HG02759 (cell line): Measurements from ENCODE around the gene ZNF823.
"Not testable (repeated sequence)": the region's sequence is repeated elsewhere in the genome, so short reads cannot be mapped to it uniquely, and the experiment has no call there.

Experiments
- ATAC-seq: cut with Tn5 transposase; IDR thresholded peaks from one replicate; pipeline ENCODE4 v1.9.1; 2021; ENCODE audit warnings: mild to moderate bottlenecking, moderate library complexity; ENCODE audit not compliant: unreplicated experiment

ZNF823 gene

DNA sequence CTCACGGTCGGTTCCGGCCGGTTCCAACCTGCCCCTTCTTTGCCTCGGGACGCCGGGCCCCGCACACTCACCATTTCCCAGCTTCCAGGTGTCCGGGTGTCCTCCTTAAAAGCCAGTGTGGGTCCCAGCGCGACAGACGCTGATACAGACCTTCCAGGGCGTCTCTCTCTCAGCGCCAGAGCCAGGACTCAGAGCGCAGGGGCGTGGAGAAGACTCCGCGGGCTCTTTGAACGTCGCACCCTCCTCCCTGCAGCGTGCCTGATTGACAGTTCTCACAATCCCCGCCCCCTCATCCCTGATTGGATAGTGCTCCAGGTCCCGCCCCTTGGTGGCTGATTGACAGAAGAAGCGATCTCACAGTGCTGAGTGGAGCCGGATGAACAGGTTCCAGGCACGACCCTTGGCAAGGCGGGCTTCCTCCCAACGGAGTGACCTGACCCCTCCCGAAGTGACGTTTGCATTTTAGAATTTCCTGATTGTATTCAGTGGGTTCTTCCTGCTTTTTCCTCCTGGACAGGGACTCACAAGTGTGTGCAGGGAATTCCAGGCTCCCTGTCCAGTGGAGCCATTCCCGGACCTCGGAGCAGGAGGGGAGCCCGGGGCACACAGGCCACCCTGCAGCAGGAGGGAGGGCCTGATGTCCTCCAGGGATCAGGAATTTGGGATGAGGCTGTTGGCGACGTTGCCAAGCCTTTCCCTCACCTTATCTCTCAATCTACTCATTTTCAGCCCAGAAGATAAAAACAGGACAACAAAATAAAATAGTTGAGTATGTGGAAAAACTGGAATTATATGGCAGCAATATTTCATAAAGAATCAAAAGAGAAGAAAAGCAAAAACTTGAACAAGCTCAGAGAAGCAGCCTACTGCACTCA is at the start of gene ZNF823:
ZNF823 (minus strand) TSS at position 201 of the 875 bp plus-strand sequence; CDS start at position 74, 127 bp downstream.
- ATAC-seq, result peak; percentile 90

DNA sequence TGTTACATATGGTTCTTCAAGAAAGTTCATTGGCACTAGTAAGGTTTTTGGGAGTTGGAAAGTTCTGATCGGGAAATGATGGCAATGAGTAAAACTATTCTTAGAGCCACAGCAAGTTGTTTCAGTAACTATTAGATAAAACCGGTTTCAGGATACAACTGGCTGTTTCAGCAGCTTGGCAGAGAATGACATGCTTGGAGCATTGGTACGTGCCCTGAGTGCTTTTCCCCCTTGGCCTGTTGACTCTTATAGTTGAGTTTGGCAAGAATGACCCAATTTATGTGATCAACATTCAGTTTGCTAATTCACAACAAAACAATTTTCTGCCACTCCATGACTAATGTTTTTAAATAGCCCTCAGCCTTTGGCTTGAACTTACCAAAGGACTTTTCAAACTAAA is 48.8 kb upstream of the ZNF823 start:
- ATAC-seq, result no peak

DNA sequence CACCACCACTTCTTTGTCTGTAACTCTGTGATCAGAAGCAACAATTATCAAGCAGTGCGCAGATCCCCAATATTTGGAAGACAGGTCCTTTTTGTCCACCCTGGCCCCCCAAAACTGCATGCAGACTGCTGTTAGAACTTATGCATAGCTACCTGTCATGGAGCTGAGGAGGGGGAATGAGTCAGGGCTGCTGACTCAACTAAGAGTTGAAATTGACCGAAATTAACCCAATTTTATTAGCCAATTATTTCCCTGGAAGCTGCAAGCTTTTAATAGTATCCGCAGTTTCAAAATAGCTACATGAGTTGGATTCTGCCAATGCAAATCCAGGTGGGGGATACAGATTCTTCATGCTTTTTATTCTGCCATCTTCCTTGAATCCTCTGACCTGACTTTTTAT is 45.6 kb upstream of the ZNF823 start:
- no peak for ATAC-seq

DNA sequence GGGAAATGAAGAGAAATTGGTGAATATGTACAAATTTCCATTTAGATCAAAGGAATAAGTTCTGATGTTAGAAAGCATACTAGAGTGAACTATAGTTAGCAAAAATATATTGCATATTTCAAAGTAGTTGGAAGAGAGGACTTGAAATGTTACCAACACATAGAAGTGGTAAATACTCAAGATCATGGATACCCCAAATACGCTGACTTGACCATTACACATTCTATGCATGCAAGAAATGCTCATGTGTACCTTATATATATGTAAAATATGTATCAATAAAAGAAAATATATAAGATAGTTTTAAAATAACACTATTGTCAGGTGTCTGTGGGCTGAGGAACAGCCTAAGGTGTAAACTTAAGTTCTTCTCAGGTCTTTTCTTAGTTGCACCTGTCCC is 45.0 kb upstream of the ZNF823 start:
- no peak for ATAC-seq

DNA sequence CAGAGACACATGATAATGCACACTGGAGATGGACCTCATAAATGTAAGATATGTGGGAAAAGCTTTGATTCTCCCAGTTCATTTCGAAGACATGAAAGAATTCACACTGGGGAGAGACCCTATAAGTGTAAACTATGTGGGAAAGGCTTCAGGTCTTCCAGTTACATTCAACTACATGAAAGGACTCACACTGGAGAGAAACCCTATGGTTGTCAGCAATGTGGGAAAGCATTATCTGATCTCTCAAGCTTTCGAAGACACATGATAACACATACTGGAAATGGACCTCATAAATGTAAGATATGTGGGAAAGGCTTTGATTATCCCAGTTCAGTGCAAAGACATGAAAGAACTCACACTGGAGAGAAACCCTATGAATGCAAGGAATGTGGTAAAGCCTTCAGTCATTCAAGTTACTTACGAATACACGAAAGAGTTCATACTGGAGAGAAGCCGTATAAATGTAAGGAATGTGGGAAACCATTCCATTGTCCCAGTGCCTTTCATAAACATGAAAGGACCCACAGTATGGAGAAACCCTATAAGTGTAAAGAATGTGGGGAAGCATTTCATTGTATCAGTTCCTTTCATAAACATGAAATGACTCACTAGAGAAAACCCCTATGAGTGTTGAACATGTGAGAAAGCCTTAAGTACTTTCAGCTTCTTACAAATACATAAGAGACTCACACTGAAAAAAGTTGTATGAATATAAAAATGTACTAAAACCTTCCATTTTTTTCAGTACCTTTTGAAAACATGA is 42.7 kb upstream of the ZNF823 start:
- ATAC-seq, result no peak

DNA sequence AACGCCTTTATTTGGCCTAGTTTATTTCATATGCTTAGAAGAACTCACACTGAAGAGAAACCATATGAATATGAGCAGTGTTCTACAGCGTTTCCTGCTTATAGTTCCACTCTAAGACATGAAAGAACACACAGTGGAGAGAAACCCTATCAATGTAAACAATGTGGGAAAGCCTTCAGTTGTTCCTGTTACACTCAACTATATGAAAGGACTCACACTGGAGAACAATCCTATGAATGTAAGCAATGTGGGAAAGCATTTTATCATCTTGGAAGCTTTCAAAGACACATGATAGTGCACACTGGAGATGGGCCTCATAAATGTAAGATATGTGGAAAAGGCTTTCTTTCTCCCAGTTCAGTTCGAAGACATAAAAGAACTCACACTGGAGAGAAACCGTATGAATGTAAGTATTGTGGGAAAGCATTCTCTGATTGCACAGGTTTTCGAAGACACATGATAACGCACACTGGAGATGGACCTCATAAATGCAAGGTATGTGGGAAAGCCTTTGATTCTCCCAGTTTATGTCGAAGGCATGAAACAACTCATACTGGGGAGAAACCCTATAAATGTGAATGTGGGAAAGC is 41.8 kb upstream of the ZNF823 start:
- ATAC-seq, result no peak

DNA sequence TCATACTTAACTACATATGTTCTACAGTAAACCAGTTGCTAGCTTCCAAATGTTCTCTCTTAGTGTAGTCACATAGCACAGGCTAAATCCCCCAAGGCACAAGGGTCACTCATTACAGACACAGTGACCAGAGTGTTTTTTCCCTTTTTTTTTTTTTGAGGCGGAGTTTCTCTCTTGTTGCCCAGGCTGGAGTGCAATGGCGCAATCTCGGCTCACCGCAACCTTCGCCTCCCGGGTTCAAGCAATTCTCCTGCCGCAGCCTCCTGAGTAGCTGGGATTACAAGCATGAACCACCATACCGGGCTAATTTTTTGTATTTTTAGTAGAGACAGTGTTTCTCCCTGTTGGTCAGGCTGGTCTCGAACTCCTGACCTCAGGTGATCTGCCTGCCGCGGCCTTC is 37.9 kb upstream of the ZNF823 start:
- ATAC-seq, result not testable (repeated sequence)

DNA sequence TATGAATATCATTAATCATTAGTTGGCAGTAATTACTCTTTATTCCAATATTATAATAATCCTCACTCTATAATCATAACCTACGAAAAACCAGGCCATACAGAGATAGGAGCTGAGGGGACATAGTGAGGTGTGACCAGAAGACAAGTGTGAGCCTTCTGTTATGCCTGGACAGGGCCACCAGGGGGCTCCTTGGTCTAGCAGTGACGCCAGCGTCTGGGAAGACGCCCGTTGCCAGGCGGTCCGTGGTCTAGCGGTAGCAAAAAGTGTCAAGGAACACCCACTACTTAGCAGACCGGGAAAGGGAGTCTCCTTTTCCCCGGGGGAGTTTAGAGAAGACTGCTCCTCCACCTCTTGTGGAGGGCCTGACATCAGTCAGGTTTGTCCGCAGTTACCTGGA is 32.8 kb upstream of the ZNF823 start:
- ATAC-seq, result not testable (repeated sequence)

DNA sequence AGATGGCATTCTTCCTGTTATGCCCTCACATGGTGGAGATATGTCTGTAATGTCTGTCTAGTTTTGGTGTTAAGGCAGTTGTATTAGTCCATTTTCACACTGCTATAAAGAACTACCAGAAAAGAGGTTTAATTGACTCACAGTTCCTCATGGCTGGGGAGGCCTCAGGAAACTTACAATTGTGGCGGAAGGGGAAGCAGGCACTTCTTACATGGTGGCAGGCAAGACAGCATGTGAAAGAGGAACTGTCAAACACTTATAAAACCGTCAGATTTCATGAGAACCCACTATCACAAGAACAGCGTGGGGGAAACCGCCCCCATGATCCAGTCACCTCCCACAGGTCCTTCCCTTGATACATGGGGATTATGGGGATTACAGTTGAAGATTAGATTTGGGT is 31.2 kb upstream of the ZNF823 start:
- ATAC-seq, result no peak

DNA sequence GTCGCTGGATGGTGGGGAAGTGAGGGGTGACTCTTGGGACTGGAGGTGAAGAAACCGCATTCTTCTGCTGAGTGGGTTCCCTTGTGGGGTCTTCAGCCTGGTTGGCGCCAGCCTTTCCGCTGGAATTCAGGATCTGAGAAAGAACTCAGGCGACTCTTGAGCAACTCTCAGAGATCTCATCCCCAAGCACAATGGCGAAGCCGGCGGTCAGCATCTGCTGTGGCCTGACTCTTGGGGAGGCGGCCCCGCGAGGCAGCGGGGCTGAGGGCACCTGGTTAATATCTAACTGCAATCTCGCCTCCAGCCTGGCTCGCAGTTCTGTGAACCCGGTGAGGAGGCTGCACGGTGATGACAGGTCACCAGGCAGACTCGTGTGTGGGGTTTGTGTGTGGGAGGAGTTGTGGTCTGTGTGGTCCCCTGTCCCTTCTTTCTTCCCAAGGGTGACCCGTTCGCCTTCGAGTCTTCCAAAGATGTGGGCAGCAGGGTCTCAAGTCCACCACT is 28.9 kb upstream of the ZNF823 start:
- ATAC-seq, result peak; percentile 44

DNA sequence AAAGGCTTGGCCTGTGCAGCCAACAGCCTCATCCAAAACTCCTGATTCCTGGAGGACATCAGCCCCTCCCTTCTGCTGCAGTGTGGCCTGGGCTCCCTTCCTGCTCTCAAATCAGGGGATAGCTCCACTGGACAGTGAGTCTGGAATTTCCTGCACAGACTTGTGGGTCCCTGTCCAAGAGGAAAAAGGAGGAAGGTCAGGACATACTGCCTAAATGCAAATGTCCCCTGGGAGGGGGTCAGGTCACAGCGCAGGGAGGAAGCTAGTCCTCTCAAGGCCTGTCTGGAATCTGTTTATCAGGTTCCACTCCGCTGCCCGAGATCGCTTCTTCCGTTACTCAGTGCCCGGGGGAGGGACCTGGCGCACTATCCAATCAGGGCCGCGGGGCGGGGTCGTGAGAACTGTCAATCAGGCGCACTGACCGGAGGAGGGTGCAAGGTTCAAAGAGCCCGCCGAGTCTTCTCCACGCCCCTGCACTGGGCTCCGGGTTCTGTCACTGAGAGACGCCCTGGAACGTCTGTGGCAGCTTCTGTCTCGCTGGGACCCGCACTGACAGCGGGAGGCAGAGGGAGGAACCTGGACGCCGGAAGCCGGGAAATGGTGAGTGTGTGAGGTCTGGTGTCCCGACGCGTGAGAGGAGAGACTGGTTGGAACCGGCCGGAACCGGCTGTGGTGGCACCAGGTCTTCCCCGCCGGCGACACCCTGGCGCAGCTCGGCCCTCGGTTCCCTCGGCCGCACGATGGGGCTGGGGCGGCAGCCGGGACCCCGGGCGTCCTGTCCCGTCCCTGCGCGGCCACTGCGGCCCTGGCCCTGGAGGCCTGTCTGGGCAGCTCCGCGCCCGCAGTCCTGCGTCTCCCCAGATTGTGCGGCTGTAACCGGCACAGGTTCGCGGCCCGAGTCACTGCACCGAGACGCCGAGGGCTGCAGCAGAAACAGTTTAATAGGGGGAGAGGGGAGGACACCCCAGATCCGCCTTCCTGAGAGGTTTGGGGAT is 28.1 kb upstream of the ZNF823 start, which contains the start of gene ZNF441:
ZNF441 (plus strand) TSS at position 404 of the 995 bp plus-strand sequence; CDS start at position 598, 194 bp downstream.
- peak; percentile 93 for ATAC-seq

DNA sequence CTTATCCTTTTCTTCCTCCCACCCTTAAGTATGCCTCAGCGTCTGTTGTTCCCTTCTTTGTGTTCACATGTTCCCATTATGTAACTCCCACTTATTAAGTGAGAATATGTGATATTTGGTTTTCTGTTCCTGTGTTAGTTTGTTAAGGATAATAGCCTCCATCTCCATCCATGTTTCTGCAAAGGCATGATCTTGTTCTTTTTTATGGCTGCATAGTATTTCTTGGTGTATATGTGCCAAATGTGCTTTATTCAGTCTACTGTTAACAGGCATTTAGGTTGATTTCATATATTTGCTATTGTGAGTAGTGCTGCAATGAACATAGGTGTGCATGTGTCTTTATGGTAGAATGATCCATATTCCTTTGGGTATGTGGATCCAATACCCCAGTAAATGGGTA is 24.9 kb upstream of the ZNF823 start:
- ATAC-seq, result no peak

DNA sequence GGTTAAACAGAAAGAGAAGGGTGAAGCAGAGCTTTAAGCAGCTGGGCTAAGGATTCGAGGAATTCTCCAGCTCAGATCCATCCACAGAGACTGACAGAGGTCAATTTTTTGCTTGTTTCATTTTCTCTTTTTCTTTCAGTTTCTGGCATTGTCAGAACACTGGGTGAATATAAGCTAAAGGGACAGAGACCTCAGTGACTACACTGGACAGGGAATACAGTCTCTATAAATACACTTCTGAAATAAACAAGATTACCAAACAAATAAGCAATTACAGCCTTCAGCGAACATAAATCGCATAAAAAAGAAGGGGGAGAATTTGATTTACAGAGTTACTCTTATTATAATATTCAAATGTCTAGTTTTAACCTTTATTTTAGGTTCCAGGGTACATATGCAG is 24.4 kb upstream of the ZNF823 start:
- no peak for ATAC-seq

DNA sequence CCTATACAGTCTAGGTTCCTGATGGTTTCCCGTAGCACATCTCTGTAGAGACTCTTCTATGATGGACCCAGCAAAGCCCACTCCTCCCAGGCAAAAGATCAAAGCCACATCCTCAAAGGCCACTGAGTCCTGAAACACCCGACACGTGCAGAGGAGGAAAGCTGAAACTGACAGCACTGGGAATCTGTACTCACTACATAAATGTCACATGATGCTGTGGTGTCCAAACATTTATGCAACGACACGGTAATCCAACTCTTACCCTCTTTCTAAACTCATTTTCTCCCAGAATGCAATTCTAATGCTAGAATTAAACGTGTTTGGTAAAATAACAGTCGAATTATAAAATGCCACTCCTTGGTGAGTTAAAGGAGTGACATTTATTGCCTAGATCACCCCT is 21.1 kb upstream of the ZNF823 start:
- no peak for ATAC-seq

DNA sequence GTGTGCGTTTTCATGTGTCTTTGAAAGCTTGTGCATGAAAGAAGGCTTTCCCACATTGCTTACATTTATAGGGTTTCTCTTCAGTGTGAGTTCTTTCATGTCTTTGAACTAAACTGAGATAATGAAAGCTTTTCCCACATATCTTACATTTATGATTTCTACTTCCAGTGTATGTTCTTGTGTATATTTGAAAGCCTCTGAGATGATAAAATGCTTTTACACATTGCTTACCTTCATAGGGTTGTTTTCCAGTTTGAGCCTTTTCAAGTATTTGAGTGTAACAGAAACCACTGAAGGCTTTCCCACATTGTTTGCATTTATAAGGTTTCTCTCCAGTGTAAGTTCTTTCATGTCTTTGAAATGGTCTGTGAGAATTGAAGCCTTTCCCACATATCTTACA is 18.2 kb upstream of the ZNF823 start:
- ATAC-seq, result no peak

DNA sequence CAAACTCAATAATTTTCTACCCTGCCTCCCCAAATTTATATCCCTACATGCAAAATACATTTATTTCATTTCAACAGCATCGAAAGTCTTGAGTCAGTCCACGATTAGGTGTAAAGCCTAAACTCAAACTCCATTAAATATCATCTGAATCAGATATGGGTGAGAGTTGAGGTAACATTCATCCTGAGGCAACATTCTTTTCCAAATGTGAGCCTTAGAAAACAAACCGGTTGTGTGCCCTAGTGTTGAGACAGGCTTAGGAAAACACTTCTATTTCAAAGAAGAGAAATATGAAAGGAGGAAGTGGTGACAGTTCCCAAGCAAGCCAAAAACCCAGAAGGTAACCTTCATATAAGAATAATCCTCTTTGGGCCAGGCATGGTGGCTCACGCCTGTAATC is 15.9 kb upstream of the ZNF823 start:
- no peak for ATAC-seq

DNA sequence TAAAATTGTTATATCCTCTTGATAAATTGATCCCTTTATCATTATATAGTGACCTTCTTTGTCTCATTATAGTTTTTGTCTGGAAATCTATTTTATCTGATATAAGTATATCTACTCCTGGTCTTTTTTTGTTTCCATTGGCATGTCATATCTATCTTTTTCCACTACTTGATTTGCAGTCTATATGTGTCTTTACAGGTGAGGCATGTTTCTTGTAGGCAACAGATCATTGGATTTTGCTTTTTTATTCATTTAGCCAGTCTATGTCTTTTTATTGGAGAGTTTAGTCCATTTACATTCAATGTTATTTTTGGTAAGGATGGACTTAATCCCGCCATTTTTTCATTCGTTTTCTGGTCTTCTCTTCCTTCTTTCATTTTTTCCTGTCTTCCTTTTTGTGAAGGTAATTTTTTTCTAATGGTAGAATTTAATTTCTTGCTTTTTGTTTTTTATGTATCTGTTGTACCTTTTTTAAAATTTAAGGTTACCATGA is 13.5 kb upstream of the ZNF823 start:
- no peak for ATAC-seq

DNA sequence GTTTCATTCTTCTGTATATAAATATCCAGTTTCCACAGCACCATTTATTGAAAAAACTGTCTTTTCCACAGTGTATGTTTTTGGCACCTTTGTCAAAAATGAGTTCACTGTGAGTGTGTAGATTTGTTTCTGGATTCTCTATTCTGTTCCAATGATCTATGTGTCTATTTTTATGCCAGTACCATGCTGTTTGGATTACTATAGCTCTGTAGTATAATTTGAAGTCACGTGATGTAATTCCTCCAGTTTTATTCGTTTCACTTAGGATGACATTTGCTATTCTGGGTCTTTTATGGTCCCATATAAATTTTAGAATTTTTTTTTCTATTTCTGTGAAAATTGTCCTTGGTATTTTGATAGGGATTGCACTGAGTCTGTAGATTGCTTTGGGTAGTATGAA is 11.0 kb upstream of the ZNF823 start:
- ATAC-seq, result no peak

DNA sequence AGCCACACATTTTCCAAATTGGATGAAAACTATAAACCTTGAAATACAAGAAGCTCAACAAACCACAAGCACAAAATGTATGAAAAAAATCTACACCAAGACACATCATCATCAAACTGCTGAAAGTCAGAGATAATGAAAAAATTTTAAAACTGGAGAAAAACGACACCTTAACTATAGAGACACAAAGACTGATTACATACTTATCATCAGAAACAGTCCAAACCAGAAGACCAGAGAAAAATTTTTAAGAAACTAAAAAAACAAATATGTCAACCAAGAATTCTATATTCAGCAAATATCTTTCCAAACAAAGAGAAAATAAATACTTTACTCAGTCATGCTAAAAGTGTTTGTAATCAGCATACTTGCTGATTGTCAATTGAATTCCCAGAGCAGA is 8.5 kb upstream of the ZNF823 start:
- ATAC-seq, result no peak

DNA sequence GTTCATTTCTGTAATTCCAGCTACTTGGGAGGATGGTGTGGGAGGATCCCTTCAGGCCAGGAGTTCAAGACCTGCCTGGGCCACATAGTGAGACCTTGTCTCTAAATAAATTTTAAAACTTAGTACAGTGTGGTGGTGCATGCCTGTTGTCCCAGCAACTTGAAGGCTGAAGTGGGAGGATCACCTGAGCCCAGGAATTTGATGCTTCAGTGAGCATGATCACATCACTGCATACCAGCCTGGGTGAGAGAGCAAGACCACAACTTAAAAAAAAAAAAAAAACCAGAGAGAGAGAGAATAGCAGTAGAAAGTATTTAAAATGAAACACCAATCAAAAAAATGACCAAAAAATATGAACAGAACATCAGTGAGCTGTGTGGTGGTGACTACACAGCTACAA is 7.1 kb upstream of the ZNF823 start:
- ATAC-seq, result no peak
